ENCODE results near the gene BSPRY. TPM values are rescaled to one million over a fixed set of nuclear protein-coding genes. Genes with fewer than 3 reads are reported as not detected.

BSPRY gene
- total and polyA plus RNA-seq, 2 of the 13 experiments (the other 11 are each of a cell fraction or from before 2014, with no cell fraction given): 0.09 to 0.26 TPM

- TF ChIP-seq NFAT5 (CRISPR knock-in tag; IDR thresholded peaks at IDR 0.05): no peak
- TF ChIP-seq ADNP (CRISPR knock-in tag; IDR thresholded peaks at IDR 0.05): peak; percentile 63; the same call in 1 of the 2 replicates
- TF ChIP-seq SOX13 (IDR thresholded peaks at IDR 0.05): no peak
- peak in 1 of 2 experiments; percentile 84; a peak in 1 of 4 replicates for TF ChIP-seq SOX13 (CRISPR knock-in tag; conservative IDR thresholded peaks at IDR 0.05 in 1 of 2, IDR thresholded peaks at IDR 0.05 in 1 of 2)
- no peak for TF ChIP-seq CENPBD1 (CRISPR knock-in tag; IDR thresholded peaks at IDR 0.05; ENCODE audit: borderline replicate concordance, low read depth)
- TF ChIP-seq SMYD3 (CRISPR knock-in tag; IDR thresholded peaks at IDR 0.05): peak; percentile 58; the same call in 1 of the 2 replicates
- no peak; the same call in 1 of the 2 replicates for TF ChIP-seq STAG1 (CRISPR knock-in tag; IDR thresholded peaks at IDR 0.05)
- no peak; the same call in 1 of the 2 replicates for TF ChIP-seq CBX5 (CRISPR knock-in tag; IDR thresholded peaks at IDR 0.05; ENCODE audit: borderline replicate concordance)
- TF ChIP-seq ZBTB21 (CRISPR knock-in tag; IDR thresholded peaks at IDR 0.05): peak; percentile 69; the same call in 1 of the 2 replicates
- no peak for TF ChIP-seq ATF7-NPFF (CRISPR knock-in tag; IDR thresholded peaks at IDR 0.05; ENCODE audit: low read depth)
- no peak for TF ChIP-seq MXD1 (CRISPR knock-in tag; IDR thresholded peaks at IDR 0.05)
- no peak for TF ChIP-seq SNAPC4 (CRISPR knock-in tag; IDR thresholded peaks at IDR 0.05)
- no peak for TF ChIP-seq PRPF4 (IDR thresholded peaks at IDR 0.05; ENCODE audit: low read depth, low read length, poor library complexity, severe bottlenecking)
- peak; percentile 88 for TF ChIP-seq TEAD3 (CRISPR knock-in tag; optimal IDR thresholded peaks at IDR 0.05; ENCODE audit: borderline replicate concordance)
- no peak for TF ChIP-seq HNRNPLL (IDR thresholded peaks at IDR 0.05; ENCODE audit: low read depth, low read length, poor library complexity, severe bottlenecking)
- TF ChIP-seq HNRNPL (IDR thresholded peaks at IDR 0.05; ENCODE audit: low read depth, low read length): no peak
- TF ChIP-seq NFYB (CRISPR knock-in tag; IDR thresholded peaks at IDR 0.05): no peak
These were observed 45.9 kb downstream of the BSPRY start (continued) for GRCh38 chr9:113395000-113395861.
